ENCODE results near the gene PBLD.
A peak's percentile ranks its signal among the peaks of the same experiment; 100 is the strongest.
"Not testable (repeated sequence)": the region's sequence is repeated elsewhere in the genome, so short reads cannot be mapped to it uniquely, and the experiment has no call there.

The PBLD gene

GRCh38 chr10:68327889-68328786 is 4.6 kb downstream of the PBLD start:
- Histone ChIP-seq H3K27me3 (ENCODE audit: control insufficient read depth, insufficient read depth, low read length) (no peaks in the 10 kb centered on the region), H3K4me3 (ENCODE audit: low read length) (peak overlapping the region; percentile 44), H3K4me2 (ENCODE audit: low read length) (peak overlapping the region; percentile 74), H3K4me1 (ENCODE audit: control insufficient read depth, insufficient read depth, low read length) (peaks cover 31% of the 10 kb centered on the region), H3K36me3 (ENCODE audit: insufficient read depth, low read length) (no peaks in the 10 kb centered on the region), H3K9me3 (replicated peaks; ENCODE audit: low read length) (no peaks in the 10 kb centered on the region), H3K9ac (ENCODE audit: low read depth, low read length) (peak overlapping the region; percentile 73)

DNA sequence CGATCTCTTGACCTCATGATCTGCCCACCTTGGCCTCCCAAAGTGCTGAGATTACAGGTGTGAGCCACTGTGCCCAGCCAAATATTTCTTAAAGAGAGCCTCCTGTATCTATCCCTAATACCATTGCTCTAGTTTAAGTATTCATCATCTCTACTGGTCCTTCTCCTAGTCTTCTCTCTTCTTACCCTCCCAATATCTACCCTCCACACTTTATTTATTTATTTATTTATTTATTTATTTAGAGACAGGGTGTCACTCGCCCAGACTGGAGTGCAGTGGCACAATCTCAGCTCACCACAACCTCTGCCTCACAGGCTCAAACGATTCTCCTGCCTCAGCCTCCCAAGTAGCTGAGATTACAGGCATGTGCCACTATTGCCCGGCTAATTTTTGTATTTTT is 8.3 kb downstream of the PBLD start:
- H3K36me3 ChIP-seq (ENCODE audit: insufficient read depth, low read length); H3K9me3 ChIP-seq (replicated peaks; ENCODE audit: low read length); H3K4me3 ChIP-seq (ENCODE audit: low read length); H3K27me3 ChIP-seq (ENCODE audit: control insufficient read depth, insufficient read depth, low read length); H3K9ac ChIP-seq (ENCODE audit: low read depth, low read length); H3K4me2 ChIP-seq (ENCODE audit: low read length): not testable (repeated sequence)
- H3K4me1 ChIP-seq (ENCODE audit: control insufficient read depth, insufficient read depth, low read length): peaks cover 18% of the 10 kb centered on the region

GRCh38 chr10:68318331-68319059 is 14.2 kb downstream of the PBLD start:
- Histone ChIP-seq H3K4me1 (ENCODE audit: control insufficient read depth, insufficient read depth, low read length) (no peaks in the 10 kb centered on the region), H3K9me3 (replicated peaks; ENCODE audit: low read length) (peaks cover 4% of the 10 kb centered on the region), H3K4me2 (ENCODE audit: low read length) (no peak overlapping the region), H3K4me3 (ENCODE audit: low read length) (no peak overlapping the region), H3K9ac (ENCODE audit: low read depth, low read length) (no peak overlapping the region), H3K27me3 (ENCODE audit: control insufficient read depth, insufficient read depth, low read length) (no peaks in the 10 kb centered on the region), H3K36me3 (ENCODE audit: insufficient read depth, low read length) (no peaks in the 10 kb centered on the region)

- H3K4me2 ChIP-seq (ENCODE audit: low read length): no peak overlapping the region
- H3K36me3 ChIP-seq (ENCODE audit: insufficient read depth, low read length): no peaks in the 10 kb centered on the region
- peaks cover 4% of the 10 kb centered on the region for H3K9me3 ChIP-seq (replicated peaks; ENCODE audit: low read length)
- no peak overlapping the region for H3K4me3 ChIP-seq (ENCODE audit: low read length)
- no peak overlapping the region for H3K9ac ChIP-seq (ENCODE audit: low read depth, low read length)
- H3K4me1 ChIP-seq (ENCODE audit: control insufficient read depth, insufficient read depth, low read length): no peaks in the 10 kb centered on the region
- H3K27me3 ChIP-seq (ENCODE audit: control insufficient read depth, insufficient read depth, low read length): no peaks in the 10 kb centered on the region
Measured at GRCh38 chr10:68315582-68315981, 17.1 kb downstream of the PBLD start.

DNA sequence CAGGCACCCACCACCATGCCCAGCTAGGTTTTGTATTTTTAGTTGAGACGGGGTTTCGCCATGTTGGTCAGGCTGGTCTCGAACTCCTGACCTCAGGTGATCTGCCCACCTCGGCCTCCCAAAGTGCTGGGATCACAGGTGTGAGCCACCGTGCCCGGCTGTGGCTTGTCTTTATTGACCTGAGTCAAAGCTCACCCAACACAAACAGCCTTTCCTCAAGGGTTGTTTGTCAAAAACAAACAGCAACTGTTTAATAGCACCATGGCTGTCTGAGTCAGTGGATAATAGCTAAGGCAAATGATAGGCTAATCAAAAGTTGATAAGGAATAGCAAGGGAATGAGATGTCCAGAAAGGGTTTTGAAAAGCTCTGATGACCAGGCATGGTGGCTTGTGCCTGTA is 17.8 kb downstream of the PBLD start:
- H3K4me1 ChIP-seq (ENCODE audit: control insufficient read depth, insufficient read depth, low read length); H3K36me3 ChIP-seq (ENCODE audit: insufficient read depth, low read length); H3K9me3 ChIP-seq (replicated peaks; ENCODE audit: low read length); H3K4me3 ChIP-seq (ENCODE audit: low read length); H3K4me2 ChIP-seq (ENCODE audit: low read length); H3K9ac ChIP-seq (ENCODE audit: low read depth, low read length); H3K27me3 ChIP-seq (ENCODE audit: control insufficient read depth, insufficient read depth, low read length): not testable (repeated sequence)

- no peaks in the 10 kb centered on the region for H3K4me1 ChIP-seq (ENCODE audit: control insufficient read depth, insufficient read depth, low read length)
- H3K9me3 ChIP-seq (replicated peaks; ENCODE audit: low read length): no peaks in the 10 kb centered on the region
- H3K9ac ChIP-seq (ENCODE audit: low read depth, low read length): no peak overlapping the region
- no peak overlapping the region for H3K4me2 ChIP-seq (ENCODE audit: low read length)
- H3K4me3 ChIP-seq (ENCODE audit: low read length): no peak overlapping the region
- H3K36me3 ChIP-seq (ENCODE audit: insufficient read depth, low read length): no peaks in the 10 kb centered on the region
- H3K27me3 ChIP-seq (ENCODE audit: control insufficient read depth, insufficient read depth, low read length): no peaks in the 10 kb centered on the region
Measured at GRCh38 chr10:68310531-68310930, 22.2 kb downstream of the PBLD start.

GRCh38 chr10:68305854-68306253 is 26.9 kb downstream of the PBLD start:
- Histone ChIP-seq H3K36me3 (ENCODE audit: insufficient read depth, low read length) (no peaks in the 10 kb centered on the region), H3K4me3 (ENCODE audit: low read length) (no peak overlapping the region), H3K4me1 (ENCODE audit: control insufficient read depth, insufficient read depth, low read length) (no peaks in the 10 kb centered on the region), H3K9ac (ENCODE audit: low read depth, low read length) (no peak overlapping the region), H3K4me2 (ENCODE audit: low read length) (no peak overlapping the region), H3K27me3 (ENCODE audit: control insufficient read depth, insufficient read depth, low read length) (no peaks in the 10 kb centered on the region), H3K9me3 (replicated peaks; ENCODE audit: low read length) (no peaks in the 10 kb centered on the region)

DNA sequence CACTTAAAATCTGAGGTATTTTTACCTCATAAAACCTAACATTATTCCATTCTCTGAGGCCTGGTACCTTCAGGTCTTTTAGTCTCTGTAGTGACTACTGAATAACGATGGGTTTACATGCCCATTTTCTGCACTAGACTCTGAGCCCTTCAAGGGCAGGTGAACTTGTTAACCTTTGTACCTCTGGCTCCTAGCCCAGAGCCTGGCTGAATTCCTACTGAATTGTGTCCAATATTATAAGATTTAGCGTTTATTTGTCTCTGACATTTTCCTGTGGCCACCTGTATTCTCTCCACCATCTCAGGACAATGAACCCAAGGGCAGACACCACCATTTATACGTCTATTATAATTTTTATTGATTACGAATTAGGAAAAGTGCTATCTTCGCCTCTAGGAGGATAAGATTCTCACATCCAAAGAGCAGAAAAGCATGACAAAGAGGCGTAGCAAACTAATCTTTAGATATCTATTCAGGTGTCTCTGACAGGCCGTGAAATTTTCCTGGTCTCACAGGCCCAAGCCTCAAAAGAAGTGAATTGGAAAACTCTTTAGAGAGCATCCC is 28.8 kb downstream of the PBLD start:
- no peaks in the 10 kb centered on the region for H3K9me3 ChIP-seq (replicated peaks; ENCODE audit: low read length)
- no peaks in the 10 kb centered on the region for H3K36me3 ChIP-seq (ENCODE audit: insufficient read depth, low read length)
- no peak overlapping the region for H3K4me3 ChIP-seq (ENCODE audit: low read length)
- no peak overlapping the region for H3K4me2 ChIP-seq (ENCODE audit: low read length)
- H3K9ac ChIP-seq (ENCODE audit: low read depth, low read length): no peak overlapping the region
- no peaks in the 10 kb centered on the region for H3K4me1 ChIP-seq (ENCODE audit: control insufficient read depth, insufficient read depth, low read length)
- H3K27me3 ChIP-seq (ENCODE audit: control insufficient read depth, insufficient read depth, low read length): no peaks in the 10 kb centered on the region

- Histone ChIP-seq H3K4me2 (ENCODE audit: low read length) (no peak overlapping the region), H3K4me3 (ENCODE audit: low read length) (no peak overlapping the region), H3K36me3 (ENCODE audit: insufficient read depth, low read length) (no peaks in the 10 kb centered on the region), H3K9ac (ENCODE audit: low read depth, low read length) (no peak overlapping the region), H3K27me3 (ENCODE audit: control insufficient read depth, insufficient read depth, low read length) (no peaks in the 10 kb centered on the region), H3K4me1 (ENCODE audit: control insufficient read depth, insufficient read depth, low read length) (no peaks in the 10 kb centered on the region), H3K9me3 (replicated peaks; ENCODE audit: low read length) (no peaks in the 10 kb centered on the region)
Measured at GRCh38 chr10:68302871-68303270, 29.9 kb downstream of the PBLD start.

DNA sequence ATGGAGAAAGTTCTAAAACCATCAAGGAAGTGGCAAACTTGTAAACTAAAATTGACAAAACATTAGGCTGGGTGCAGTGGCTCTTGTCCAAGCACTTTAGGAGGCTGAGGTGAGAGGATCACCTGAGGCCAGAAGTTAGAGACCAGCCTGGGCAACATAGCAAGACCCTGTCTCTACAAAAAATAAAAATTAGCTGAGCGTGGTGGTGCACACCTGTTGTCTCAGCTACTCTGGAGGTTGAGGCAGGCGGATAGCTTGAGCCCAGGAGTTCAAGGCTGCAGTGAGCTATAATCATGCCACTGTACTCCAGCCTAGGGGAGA is 30.3 kb downstream of the PBLD start:
- no peak overlapping the region for H3K4me3 ChIP-seq (ENCODE audit: low read length)
- no peaks in the 10 kb centered on the region for H3K9me3 ChIP-seq (replicated peaks; ENCODE audit: low read length)
- no peaks in the 10 kb centered on the region for H3K27me3 ChIP-seq (ENCODE audit: control insufficient read depth, insufficient read depth, low read length)
- H3K36me3 ChIP-seq (ENCODE audit: insufficient read depth, low read length): no peaks in the 10 kb centered on the region
- no peaks in the 10 kb centered on the region for H3K4me1 ChIP-seq (ENCODE audit: control insufficient read depth, insufficient read depth, low read length)
- no peak overlapping the region for H3K9ac ChIP-seq (ENCODE audit: low read depth, low read length)
- no peak overlapping the region for H3K4me2 ChIP-seq (ENCODE audit: low read length)

- Histone ChIP-seq H3K4me1 (ENCODE audit: control insufficient read depth, insufficient read depth, low read length) (no peaks in the 10 kb centered on the region), H3K9ac (ENCODE audit: low read depth, low read length) (no peak overlapping the region), H3K27me3 (ENCODE audit: control insufficient read depth, insufficient read depth, low read length) (no peaks in the 10 kb centered on the region), H3K36me3 (ENCODE audit: insufficient read depth, low read length) (no peaks in the 10 kb centered on the region), H3K9me3 (replicated peaks; ENCODE audit: low read length) (no peaks in the 10 kb centered on the region), H3K4me3 (ENCODE audit: low read length) (no peak overlapping the region), H3K4me2 (ENCODE audit: low read length) (no peak overlapping the region)
Measured at GRCh38 chr10:68301790-68302502, 30.8 kb downstream of the PBLD start.

Measured in skeletal muscle satellite cell (primary cell).